Neural cell (in vitro differentiated cells): Measurements from ENCODE around the gene MTFP1.

Experiments
- EZH2 ChIP-seq: fragments of 200-600, 300-800 bp; shearing (Covaris generic), sonication (generic); IDR thresholded peaks from 2 replicates; pipeline ENCODE4 v1.6.1; 2014; ENCODE audit warnings: antibody characterized with exemption, low read length, borderline replicate concordance, mild to moderate bottlenecking; ENCODE audit not compliant: insufficient read depth, poor library complexity, severe bottlenecking
- POLR2AphosphoS5 ChIP-seq: IDR thresholded peaks from 2 replicates; pipeline ENCODE4 v1.6.1; 2012
- RAD21 ChIP-seq: fragments of 450-650 bp; conservative IDR thresholded peaks from 2 replicates; pipeline ENCODE4 v1.6.1; 2014; ENCODE audit warnings: antibody characterized with exemption, mild to moderate bottlenecking, moderate library complexity
- TF ChIP-seq, protein P1 (sequence below): fragments of 450-650 bp; IDR thresholded peaks from 2 replicates; pipeline ENCODE4 v1.5.1; 2014; ENCODE audit warnings: antibody characterized with exemption, mild to moderate bottlenecking, moderate library complexity; ENCODE audit not compliant: poor library complexity, severe bottlenecking

DNA sequence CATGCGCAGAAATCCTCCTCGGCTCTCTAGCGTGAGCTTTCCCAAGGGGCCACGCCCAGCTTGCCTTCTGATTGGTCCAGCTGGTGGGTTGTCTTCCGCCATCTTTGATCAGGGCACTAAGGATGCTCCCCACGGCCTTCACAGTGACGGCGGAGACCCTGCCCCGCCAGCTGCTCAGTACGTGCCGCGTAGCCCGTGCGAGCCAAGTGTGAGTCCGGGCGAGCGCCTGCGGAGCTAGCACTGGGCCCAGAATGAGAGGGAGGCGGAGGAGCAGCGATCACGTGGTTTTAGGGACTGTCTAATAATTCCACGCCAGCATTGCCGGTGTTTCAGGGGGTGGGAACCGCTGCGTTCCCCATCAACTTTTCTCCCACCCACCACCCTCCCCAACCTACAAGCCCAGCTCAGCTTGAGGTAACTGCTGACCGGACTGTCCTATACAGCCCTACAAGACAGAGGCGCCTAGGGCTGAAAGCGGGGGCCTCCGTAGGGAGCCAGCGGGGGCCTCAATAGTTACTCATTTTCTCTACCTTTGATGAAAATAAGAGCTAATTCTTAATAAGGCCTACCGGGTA lies 1.5 kb upstream of the MTFP1 start:
- TF ChIP-seq, protein P1, sequence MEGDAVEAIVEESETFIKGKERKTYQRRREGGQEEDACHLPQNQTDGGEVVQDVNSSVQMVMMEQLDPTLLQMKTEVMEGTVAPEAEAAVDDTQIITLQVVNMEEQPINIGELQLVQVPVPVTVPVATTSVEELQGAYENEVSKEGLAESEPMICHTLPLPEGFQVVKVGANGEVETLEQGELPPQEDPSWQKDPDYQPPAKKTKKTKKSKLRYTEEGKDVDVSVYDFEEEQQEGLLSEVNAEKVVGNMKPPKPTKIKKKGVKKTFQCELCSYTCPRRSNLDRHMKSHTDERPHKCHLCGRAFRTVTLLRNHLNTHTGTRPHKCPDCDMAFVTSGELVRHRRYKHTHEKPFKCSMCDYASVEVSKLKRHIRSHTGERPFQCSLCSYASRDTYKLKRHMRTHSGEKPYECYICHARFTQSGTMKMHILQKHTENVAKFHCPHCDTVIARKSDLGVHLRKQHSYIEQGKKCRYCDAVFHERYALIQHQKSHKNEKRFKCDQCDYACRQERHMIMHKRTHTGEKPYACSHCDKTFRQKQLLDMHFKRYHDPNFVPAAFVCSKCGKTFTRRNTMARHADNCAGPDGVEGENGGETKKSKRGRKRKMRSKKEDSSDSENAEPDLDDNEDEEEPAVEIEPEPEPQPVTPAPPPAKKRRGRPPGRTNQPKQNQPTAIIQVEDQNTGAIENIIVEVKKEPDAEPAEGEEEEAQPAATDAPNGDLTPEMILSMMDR, result no peak
- TF ChIP-seq RAD21, result peak; percentile 18
- peak; percentile 34 for TF ChIP-seq POLR2AphosphoS5
- TF ChIP-seq EZH2, result no peak
